Gastrocnemius medialis (tissue), 4 donors: Measurements from ENCODE around the gene PRKN.

Experiments used
- CTCF ChIP-seq, 5 experiments: fragments of 450-650 bp in 3 of 5; fragments of 200-600 bp in 2 of 5; sonication (generic) in 2 of 5; IDR thresholded peaks in 4 of 5; conservative IDR thresholded peaks in 1 of 5; 1 replicate in 4 of 5; 2 replicates in 1 of 5; pipeline ENCODE4 v1.5.1; 2016 to 2019; ENCODE audit warnings: antibody characterized with exemption in 5 of 5, mild to moderate bottlenecking in 3 of 5, moderate library complexity in 3 of 5
- POLR2A ChIP-seq, 2 donors: fragments of 450-650 bp; IDR thresholded peaks; one replicate each; pipeline ENCODE4 v1.6.1; 2017; ENCODE audit warnings: antibody characterized with exemption in 2 of 2, mild to moderate bottlenecking in 2 of 2, moderate library complexity in 2 of 2

GRCh38 chr6:161526794-161527193 lies 1200.8 kb downstream of the PRKN start:
- no peak for TF ChIP-seq CTCF (IDR thresholded peaks at IDR 0.05 in 4 of 5, conservative IDR thresholded peaks at IDR 0.05 in 1 of 5)
- no peak for TF ChIP-seq POLR2A (IDR thresholded peaks at IDR 0.05)
